K562 (cell line): ENCODE results near the gene EMILIN3. TPM values are rescaled to one million over a fixed set of nuclear protein-coding genes. Genes with fewer than 3 reads are reported as not detected.

ENCODE experiments used
- ATAC-seq: fragments of 200-7000 bp; cut with Tn5 transposase; 3 replicates; pipeline ENCODE4 v1.9.1; 2020; ENCODE audit warnings: moderate library complexity
- BruUV-seq: library from RNA; stranded (reverse); fragments of 400-500 nt; replicated peaks from 2 replicates; lab custom pipeline; 2021; lab: Mats Ljungman, UMichigan
- CTCF ChIA-PET: fragments of 300-600 bp; formaldehyde crosslinking; extraction: SDS; loops from one replicate; lab custom pipeline; 2021; ENCODE audit warnings: low intra/inter-chr PET ratio; lab: Yijun Ruan, JAX
- POLR2A ChIA-PET: fragments of 300-600, 350-650 bp; sonication (Branson Sonifier 250); formaldehyde crosslinking; extraction: SDS; loops from one replicate; lab custom pipeline; 2021; ENCODE audit warnings: antibody characterized with exemption, inconsistent platforms; lab: Yijun Ruan, JAX
- DNase-seq, 4 experiments: peaks; one replicate each; pipeline versions ENCODE4 v3.0.0 to v3.0.0-alpha.2; 2011 to 2018; ENCODE audit warnings: low spot score in 3 of 4, mixed read lengths in 3 of 4; ENCODE audit errors: extremely low read depth in 1 of 4
- FAIRE-seq: peaks from 2 replicates; lab custom pipeline; 2011; peaks lifted over from hg19 to GRCh38; lab: Jason Lieb, UNC
- H2AFZ ChIP-seq: 2 replicates; pipeline ENCODE4 v1.6.0; 2011; ENCODE audit warnings: low read depth, low read length, control low read depth, inconsistent platforms
- H3K27ac ChIP-seq: fragments of 200-600 bp; 3 replicates; pipeline ENCODE4 v1.8.0; 2011; ENCODE audit warnings: low read depth, mild to moderate bottlenecking, control low read depth, inconsistent platforms, low read length, moderate library complexity, mixed read lengths; ENCODE audit errors: extremely low read depth
- H3K27me3 ChIP-seq, 2 experiments: fragments of 300-600 bp in 1 of 2; 2 replicates in 1 of 2; 3 replicates in 1 of 2; pipeline versions ENCODE4 v1.6.0 to v1.8.0; 2011; ENCODE audit warnings: inconsistent platforms in 2 of 2, low read length in 2 of 2, mild to moderate bottlenecking in 1 of 2, mixed read lengths in 1 of 2, moderate library complexity in 1 of 2; ENCODE audit not compliant: control insufficient read depth in 2 of 2, insufficient read depth in 2 of 2
- H3K36me3 ChIP-seq: fragments of 300-600 bp; 3 replicates; pipeline ENCODE4 v1.8.0; 2011; ENCODE audit warnings: mild to moderate bottlenecking, low read length, inconsistent platforms; ENCODE audit not compliant: control insufficient read depth, insufficient read depth
- H3K4me1 ChIP-seq, 2 experiments: fragments of 200-600 bp in 1 of 2; replicated peaks in 1 of 2; 2 replicates in 1 of 2; 3 replicates in 1 of 2; pipeline versions ENCODE4 v1.5.1 to v1.8.0; 2011; ENCODE audit warnings: inconsistent platforms in 2 of 2, low read length in 2 of 2, mild to moderate bottlenecking in 1 of 2, mixed read lengths in 1 of 2, moderate library complexity in 1 of 2; ENCODE audit not compliant: control insufficient read depth in 2 of 2, insufficient read depth in 2 of 2
- H3K4me2 ChIP-seq: 2 replicates; pipeline ENCODE4 v1.6.1; 2011; ENCODE audit warnings: low read length, control low read depth, inconsistent platforms, mixed read lengths; ENCODE audit not compliant: insufficient read depth
- H3K4me3 ChIP-seq: fragments of 200-600 bp; sonication (generic), shearing (Covaris generic); 2 replicates; pipeline ENCODE4 v1.5.1; 2016; ENCODE audit warnings: control low read depth, inconsistent platforms
- H3K79me2 ChIP-seq: fragments of 200-600 bp; 3 replicates; pipeline ENCODE4 v1.8.0; 2011; ENCODE audit warnings: low read length, inconsistent platforms; ENCODE audit not compliant: control insufficient read depth, insufficient read depth
- H3K9ac ChIP-seq, 2 experiments: 2 replicates each; pipeline versions ENCODE4 v1.6.0 to v1.6.1; 2011; ENCODE audit warnings: low read depth in 2 of 2, low read length in 2 of 2, control low read depth in 1 of 2, inconsistent platforms in 1 of 2, mild to moderate bottlenecking in 1 of 2, mixed read lengths in 1 of 2; ENCODE audit not compliant: insufficient read depth in 1 of 2
- H3K9me1 ChIP-seq: one replicate; pipeline ENCODE4 v1.6.0; 2011; ENCODE audit warnings: inconsistent platforms, mild to moderate bottlenecking, low read length, moderate library complexity; ENCODE audit not compliant: control insufficient read depth, insufficient read depth
- H3K9me3 ChIP-seq: replicated peaks from 2 replicates; pipeline ENCODE4 v1.5.1; 2011; ENCODE audit warnings: low read depth, low read length, inconsistent platforms; ENCODE audit not compliant: control insufficient read depth, insufficient read depth
- H4K20me1 ChIP-seq: replicated peaks from 2 replicates; pipeline ENCODE4 v1.6.1; 2011; ENCODE audit warnings: low read length, inconsistent platforms, mixed read lengths; ENCODE audit not compliant: control insufficient read depth, insufficient read depth
- NFIC ChIP-seq: fragments of 450-650 bp; IDR thresholded peaks from 2 replicates; pipeline ENCODE4 v1.6.1; 2017; ENCODE audit warnings: mild to moderate bottlenecking, inconsistent platforms
- POLR2G ChIP-seq: fragments of 200-400 bp; formaldehyde crosslinking; IDR thresholded peaks from 2 replicates; pipeline ENCODE4 v1.6.1; 2017; ENCODE audit warnings: low read depth, mild to moderate bottlenecking, antibody characterized with exemption, low read length, moderate library complexity
- U2AF2 ChIP-seq: fragments of 200-400 bp; formaldehyde crosslinking; optimal IDR thresholded peaks from 2 replicates; pipeline ENCODE3; 2017; ENCODE audit warnings: low read depth, mild to moderate bottlenecking, low read length
- XRCC5 ChIP-seq: fragments of 200-400 bp; formaldehyde crosslinking; IDR thresholded peaks from 2 replicates; pipeline ENCODE4 v1.6.1; 2017; ENCODE audit warnings: low read depth, mild to moderate bottlenecking, low read length
- WGBS: fragments of 100-300 bp; shearing (Covaris generic); methylation state at CpG from one replicate; pipeline ENCODE4 v1.1.6; 2016; ENCODE audit warnings: low coverage, mixed read lengths; ENCODE audit not compliant: insufficient coverage; ENCODE audit errors: missing lambda C conversion rate; 5-methylcytosine and 5-hydroxymethylcytosine counted together
- in situ Hi-C: fragments of 300-500 bp; cut with MboI; formaldehyde crosslinking; loops from 4 replicates; pipeline ENCODE4 v1.15.0; 2018; ENCODE audit warnings: inconsistent platforms, mixed read lengths
- intact Hi-C: fragments of 100-400 bp; cut with micrococcal nuclease; formaldehyde crosslinking; loops from 2 replicates; pipeline ENCODE4 v1.14.2; 2022
- polyA plus RNA-seq, 8 experiments: library from polyadenylated mRNA; depleted of rRNA in 4 of 8; stranded (reverse) in 5 of 8; unstranded in 3 of 8; fragments of >200 nt; fragmentation: Nextera tagmentation in 2 of 8; fragmentation: Illumina TruSeq in 1 of 8; extraction: Ambion mirVana in 2 of 8; extraction: Trizol in 1 of 8; gene quantifications; 2 replicates each; pipeline versions ENCODE4 v1.2.1 to v1.2.3, GENCODE V29; 2011 to 2014; ENCODE audit warnings: inconsistent platforms in 1 of 8, missing spikeins in 1 of 8
- total RNA-seq, 7 experiments: library from RNA; depleted of rRNA in 6 of 7; stranded (reverse); fragments of >200 nt in 6 of 7; fragmentation: Illumina TruSeq in 2 of 7; extraction: Trizol in 2 of 7; gene quantifications; 2 replicates each; pipeline versions ENCODE4 v1.2.1 to v1.2.3, GENCODE V29; 2011 to 2021; ENCODE audit warnings: low replicate concordance in 1 of 7

EMILIN3 gene
- total and polyA plus RNA-seq, 9 of the 15 experiments (the other 6 are each of a cell fraction or from before 2014, with no cell fraction given): 0.01 to 0.07 TPM; not detected in 7

GRCh38 chr20:41361757-41362747 lies 4.6 kb downstream of the EMILIN3 start:
- H3K27me3 ChIP-seq: peaks cover 18 to 52% of the 10 kb centered on the region in 2 experiments; a peak in 4 of 5 replicates
- no peak for FAIRE-seq
- peaks cover 18% of the 10 kb centered on the region for H4K20me1 ChIP-seq
- H3K4me3 ChIP-seq: no peak overlapping the region
- H3K36me3 ChIP-seq: no peaks in the 10 kb centered on the region
- no peaks in the 10 kb centered on the region for H3K79me2 ChIP-seq
- no peaks in the 10 kb centered on the region for H3K9me1 ChIP-seq
- DNase-seq: peak in 1 of 4 experiments; percentile 32
- no peak overlapping the region for H3K27ac ChIP-seq
- CTCF ChIA-PET: no interaction called here
- intact Hi-C loops (no loop called here), in situ Hi-C loops (no loop called here)
- POLR2A ChIA-PET: interaction anchor here (0.6 kb wide), 3 partner anchors 26 to 138 kb away, joined by 3 read pairs; no protein-coding TSS in a partner anchor
- WGBS: 12% methylated on average over 40 of the region's 45 CpGs
- no TSS peak for BruUV-seq
- TF ChIP-seq NFIC (peak; percentile 86), XRCC5 (no peak), U2AF2 (no peak), POLR2G (peak; percentile 71)
- H3K9me3 ChIP-seq: no peaks in the 10 kb centered on the region
- no peak overlapping the region for H3K4me2 ChIP-seq
- no peak overlapping the region for H2AFZ ChIP-seq
- 0 out of 4 replicates have a peak overlapping the region, but pooled peaks of 1 of the 2 experiments have one; percentile 31 for H3K9ac ChIP-seq
- H3K4me1 ChIP-seq: peaks cover 0 to 35% of the 10 kb centered on the region in 2 experiments; a peak in 2 of 5 replicates
- ATAC-seq: peak; percentile 17
